ENCODE results near the gene TRNP1.

- TF ChIP-seq CTCF (conservative IDR thresholded peaks at IDR 0.05) (no peak), EZH2 (IDR thresholded peaks at IDR 0.05; ENCODE audit: low read depth) (no peak)
These were observed 38.0 kb downstream of the TRNP1 start for GRCh38 chr1:27031235-27032118.

All from PC-9 (cell line).